Loucy (cell line): ENCODE measurements around the gene CTIF.

Experiments
- CTCF ChIP-seq: fragments of 200-600 bp; sonication (generic); conservative IDR thresholded peaks from 2 replicates; pipeline ENCODE4 v1.5.1; 2014; ENCODE audit warnings: mild to moderate bottlenecking, antibody characterized with exemption, low read length
- EZH2phosphoT487 ChIP-seq: fragments of 200-600 bp; IDR thresholded peaks from 2 replicates; pipeline ENCODE4 v1.6.1; 2018; ENCODE audit warnings: antibody characterized with exemption, mild to moderate bottlenecking, moderate library complexity, borderline replicate concordance

DNA sequence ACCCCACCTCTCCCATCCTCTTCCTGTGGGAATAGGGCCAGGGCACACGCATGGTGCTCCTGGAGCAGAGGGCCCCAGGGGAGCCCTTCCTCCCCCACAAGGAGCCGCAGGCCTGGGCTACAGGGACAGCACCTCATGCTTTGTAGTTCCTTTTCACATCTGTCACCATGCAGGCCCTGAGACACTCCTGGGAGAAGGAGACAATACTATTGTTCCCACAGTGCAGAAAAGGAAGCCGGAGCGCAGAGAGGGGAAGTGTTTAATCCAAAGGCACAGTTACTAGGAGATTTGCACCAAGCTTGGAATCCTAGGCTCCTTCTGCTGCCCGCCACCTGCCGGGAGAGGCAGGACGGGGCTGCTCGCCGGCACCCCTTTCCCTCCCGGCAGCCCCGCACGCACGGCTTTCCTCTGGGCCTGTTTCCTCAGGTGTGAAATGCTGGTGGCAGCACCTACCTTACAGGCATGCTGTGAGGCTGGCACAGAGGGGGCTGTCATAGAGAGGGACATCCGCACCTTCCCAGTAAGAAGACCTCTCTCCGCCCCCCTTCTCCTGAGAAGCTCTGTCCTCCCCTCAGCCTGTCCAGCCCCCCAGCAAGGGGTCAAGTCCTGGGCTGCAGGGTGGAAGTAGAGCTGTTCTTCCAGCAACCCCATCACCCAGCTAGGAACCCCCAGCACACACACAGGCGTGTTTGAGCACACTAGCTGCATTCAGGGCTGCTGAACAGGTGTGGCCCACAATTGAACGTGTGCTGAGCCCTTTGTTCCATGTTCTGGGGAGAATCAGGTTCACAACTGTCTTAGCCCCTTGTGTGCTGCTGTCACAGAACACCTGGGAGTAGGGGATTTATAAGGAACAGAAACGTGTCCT, 349.3 kb downstream of the CTIF start:
- TF ChIP-seq CTCF (no peak), EZH2phosphoT487 (no peak)
